Epithelial cell of proximal tubule (primary cell): Measurements from ENCODE around the gene NAA16. TPM values are rescaled to one million over a fixed set of nuclear protein-coding genes. Genes with fewer than 3 reads are reported as not detected.

ENCODE experiments used
- DNase-seq: peaks from one replicate; pipeline ENCODE4 v3.0.0-alpha.2; 2011; ENCODE audit warnings: low read depth
- H3K4me3 ChIP-seq: 2 replicates; pipeline ENCODE4 v1.5.1; 2011; ENCODE audit warnings: low read depth, mild to moderate bottlenecking, low read length
- total RNA-seq: library from RNA; depleted of rRNA; stranded (reverse); fragments of >200 nt; gene quantifications from 2 replicates; pipeline ENCODE4 v1.2.3, GENCODE V29; 2015
- TF ChIP-seq, protein P1 (sequence below): conservative IDR thresholded peaks from 2 replicates; pipeline ENCODE4 v1.5.1; 2012; ENCODE audit warnings: low read depth, mild to moderate bottlenecking, low read length

Gene NAA16
- total RNA-seq, 1 donor from 2014 or later: 9.6 TPM

DNA sequence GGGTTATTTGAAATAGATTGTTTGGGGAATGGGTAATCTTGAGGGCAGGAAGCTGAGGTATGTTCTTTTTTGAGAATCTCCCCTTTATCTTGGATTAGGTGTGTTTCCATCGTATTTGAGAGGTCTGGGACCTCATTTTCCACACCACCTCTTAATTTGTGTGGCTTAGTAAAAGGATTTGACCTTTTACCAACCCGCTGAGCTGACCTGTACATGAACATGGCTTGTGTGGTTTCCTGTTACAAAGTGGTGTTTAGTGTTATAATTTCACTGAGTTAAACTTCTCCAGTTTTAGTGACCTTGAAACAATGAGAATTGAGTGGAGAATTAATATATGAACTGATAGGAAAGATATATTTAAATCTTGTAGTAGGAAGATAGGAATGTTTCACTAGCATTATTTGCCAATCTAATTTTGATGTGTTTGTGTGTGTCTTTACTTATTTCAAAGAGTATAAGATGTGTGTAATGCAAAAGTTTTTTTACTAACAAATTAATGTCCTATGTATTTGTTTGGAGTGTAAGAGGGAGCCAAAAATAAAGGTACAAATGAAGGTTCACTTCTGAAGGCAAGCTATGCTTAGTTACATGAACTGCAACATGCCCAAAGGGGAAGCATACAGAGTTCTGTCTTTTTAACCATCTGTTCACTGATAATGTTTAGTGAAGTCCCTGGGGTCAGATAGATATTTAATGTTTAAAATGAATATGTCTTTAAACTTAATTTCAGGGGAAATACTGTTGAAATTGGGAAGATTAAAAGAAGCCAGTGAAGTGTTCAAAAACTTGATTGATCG is 17.1 kb downstream of the NAA16 start:
- no peak for DNase-seq
- no peak overlapping the region for H3K4me3 ChIP-seq
- TF ChIP-seq, protein P1, sequence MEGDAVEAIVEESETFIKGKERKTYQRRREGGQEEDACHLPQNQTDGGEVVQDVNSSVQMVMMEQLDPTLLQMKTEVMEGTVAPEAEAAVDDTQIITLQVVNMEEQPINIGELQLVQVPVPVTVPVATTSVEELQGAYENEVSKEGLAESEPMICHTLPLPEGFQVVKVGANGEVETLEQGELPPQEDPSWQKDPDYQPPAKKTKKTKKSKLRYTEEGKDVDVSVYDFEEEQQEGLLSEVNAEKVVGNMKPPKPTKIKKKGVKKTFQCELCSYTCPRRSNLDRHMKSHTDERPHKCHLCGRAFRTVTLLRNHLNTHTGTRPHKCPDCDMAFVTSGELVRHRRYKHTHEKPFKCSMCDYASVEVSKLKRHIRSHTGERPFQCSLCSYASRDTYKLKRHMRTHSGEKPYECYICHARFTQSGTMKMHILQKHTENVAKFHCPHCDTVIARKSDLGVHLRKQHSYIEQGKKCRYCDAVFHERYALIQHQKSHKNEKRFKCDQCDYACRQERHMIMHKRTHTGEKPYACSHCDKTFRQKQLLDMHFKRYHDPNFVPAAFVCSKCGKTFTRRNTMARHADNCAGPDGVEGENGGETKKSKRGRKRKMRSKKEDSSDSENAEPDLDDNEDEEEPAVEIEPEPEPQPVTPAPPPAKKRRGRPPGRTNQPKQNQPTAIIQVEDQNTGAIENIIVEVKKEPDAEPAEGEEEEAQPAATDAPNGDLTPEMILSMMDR: no peak

DNA sequence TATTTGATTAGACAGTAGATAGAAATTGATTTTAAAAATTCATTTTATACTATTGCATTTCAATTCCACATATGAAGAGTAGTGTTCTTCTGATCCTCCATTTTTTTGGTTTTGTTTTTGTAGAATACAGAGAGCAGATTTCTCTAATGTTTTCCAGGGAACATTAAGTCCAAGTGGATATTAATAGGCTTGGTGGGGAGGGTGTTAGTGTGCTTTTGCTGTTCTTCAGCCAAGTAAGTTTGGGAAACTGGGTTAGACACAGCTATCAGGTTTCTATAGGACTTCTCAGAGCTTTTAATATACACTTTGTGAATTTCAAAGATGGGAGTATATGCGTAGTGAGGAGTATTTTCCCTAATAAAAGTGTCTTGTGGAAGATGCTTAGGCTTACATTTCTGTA is 21.8 kb downstream of the NAA16 start:
- DNase-seq: no peak
- H3K4me3 ChIP-seq: no peak overlapping the region
- TF ChIP-seq, protein P1: no peak

DNA sequence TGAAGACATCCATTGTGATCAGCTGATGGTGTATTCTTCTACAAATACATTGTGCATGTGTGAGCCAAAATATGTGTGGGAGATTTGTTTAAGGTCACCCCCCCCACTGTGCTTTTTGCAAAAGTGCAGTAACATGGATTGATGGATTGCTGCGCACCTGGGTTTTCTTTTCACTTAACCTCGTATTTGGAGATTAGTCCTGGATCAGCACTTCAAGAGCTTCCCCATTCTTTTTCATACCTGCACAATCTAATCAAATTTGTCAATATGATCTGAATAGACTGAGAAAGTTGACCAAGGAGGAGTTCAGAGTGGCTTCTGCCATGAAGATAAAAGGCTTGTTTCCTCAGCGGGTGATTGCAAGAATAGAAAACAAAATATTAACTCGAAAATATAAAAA is 23.7 kb downstream of the NAA16 start:
- H3K4me3 ChIP-seq: no peak overlapping the region
- TF ChIP-seq, protein P1: no peak
- DNase-seq: no peak

DNA sequence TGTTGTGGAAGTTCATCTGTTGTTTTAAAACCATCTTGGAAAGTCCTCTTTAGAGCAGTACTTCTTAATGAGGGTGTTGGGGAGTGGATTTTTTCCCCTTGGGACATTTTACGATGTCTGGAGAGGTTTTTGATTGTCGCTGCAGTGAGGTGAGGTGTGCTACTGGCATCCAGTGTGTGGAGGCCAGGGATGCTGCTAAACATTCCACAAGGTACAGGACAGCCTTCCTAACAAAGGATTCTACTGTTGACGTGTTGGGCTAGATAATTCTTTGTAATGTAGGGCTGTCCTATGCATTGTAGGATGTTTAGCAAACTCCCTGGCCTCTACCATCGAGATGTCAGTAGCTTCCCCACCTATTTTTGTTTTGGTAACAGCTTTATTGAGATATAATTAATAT is 33.3 kb downstream of the NAA16 start:
- DNase-seq: no peak
- TF ChIP-seq, protein P1: no peak
- H3K4me3 ChIP-seq: no peak overlapping the region

DNA sequence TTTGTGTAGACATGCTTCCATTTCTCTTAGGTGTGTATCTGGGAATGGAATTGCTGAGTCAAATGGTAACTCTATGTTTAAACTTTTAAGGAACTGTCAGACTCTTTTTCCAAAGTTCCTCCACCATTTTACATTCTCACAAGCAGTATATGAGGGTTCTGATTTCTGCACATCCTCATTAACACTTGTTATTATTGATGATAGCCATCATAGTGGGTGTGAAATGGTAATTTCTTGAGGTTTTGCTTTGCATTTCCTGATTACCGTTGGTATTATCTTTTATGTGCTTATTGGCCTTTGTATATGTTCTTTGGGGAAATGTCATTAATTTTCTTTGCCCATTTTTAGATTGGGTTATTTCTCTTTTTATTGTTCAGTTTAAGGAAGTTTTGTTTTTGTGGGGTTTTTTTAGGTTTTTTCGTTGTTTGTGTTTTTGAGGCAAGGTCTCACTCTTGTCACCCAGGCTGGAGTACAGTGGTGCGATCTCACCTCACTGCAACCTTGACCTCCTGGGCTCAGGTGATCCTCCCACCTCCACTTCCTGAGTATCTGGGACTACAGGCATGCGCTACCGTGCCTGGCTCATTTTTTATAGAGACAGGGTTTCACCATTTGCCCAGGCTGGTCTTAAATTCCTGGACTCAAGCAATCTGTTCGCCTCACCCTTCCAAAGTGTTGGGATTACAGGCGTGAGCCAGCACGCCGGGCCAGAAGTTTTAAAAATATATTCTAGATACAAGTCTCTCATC is 34.3 kb downstream of the NAA16 start:
- TF ChIP-seq, protein P1: no peak
- no peak overlapping the region for H3K4me3 ChIP-seq
- DNase-seq: no peak

DNA sequence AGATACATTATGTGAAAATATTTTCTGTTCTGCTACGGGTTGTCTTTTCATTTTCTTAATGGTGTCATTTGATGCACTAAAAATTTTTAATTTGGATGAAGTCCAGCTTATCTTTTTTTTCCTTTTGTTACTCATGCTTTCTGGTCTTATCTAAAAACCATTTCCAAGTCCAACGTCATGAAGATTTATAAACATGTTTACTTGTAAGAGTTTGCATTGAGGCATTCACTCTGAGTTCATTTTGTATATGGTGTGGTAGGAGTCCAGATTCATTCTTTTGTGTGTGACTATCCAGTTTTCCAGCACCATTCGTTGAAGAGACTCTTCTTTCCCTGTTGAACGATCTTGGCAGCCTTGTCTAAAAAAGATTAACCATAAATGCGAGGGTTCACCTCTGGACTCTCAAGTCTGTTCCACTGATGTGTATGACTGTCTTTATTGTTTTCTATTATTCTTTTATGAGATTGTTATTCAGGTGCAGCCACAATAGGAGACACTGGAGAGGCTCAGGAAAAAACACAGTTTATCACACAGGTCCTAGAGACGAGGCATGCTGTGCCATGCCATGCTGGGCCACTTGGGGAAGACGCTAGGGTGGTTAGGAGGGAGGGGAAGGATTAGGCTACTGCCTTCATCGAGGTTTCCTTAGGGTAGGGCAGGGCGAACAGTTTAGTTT is 35.0 kb downstream of the NAA16 start:
- no peak overlapping the region for H3K4me3 ChIP-seq
- DNase-seq: no peak
- TF ChIP-seq, protein P1: no peak
